ENCODE results near the gene ADAMTS17. TPM values are rescaled to one million over a fixed set of nuclear protein-coding genes. Genes with fewer than 3 reads are reported as not detected.

Gene ADAMTS17
- total and polyA plus RNA-seq, 2 experiments from 2014 or later = 3.7 to 4.4 TPM

DNA sequence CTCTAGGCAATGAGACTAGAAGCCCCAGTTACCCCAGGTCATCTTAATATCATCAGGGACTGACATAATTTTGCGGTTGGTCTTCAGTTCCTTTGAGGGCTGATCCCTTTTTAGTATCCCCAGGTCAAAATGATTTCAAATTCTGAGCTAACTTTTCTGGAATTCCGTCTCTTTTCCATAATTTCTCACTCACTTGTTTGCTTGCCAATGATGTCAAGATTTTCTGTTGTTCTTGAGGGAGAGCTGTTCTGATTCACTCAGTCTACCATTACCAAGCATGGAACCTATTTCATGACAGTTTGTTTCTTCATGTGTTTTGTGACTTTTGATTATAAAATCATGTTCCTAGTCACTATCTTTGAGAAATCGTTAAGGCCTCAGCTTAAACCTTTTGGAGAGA, 418.1 kb downstream of the ADAMTS17 start:
- peaks cover 2% of the 10 kb centered on the region for H3K4me1 ChIP-seq (ENCODE audit: insufficient read depth)
- no peaks in the 10 kb centered on the region for H3K79me2 ChIP-seq
- no peak overlapping the region for H3K4me3 ChIP-seq
- no peaks in the 10 kb centered on the region for H4K20me1 ChIP-seq (ENCODE audit: insufficient read depth, poor library complexity, severe bottlenecking)
- H3K9me3 ChIP-seq (ENCODE audit: low read depth) = no peaks in the 10 kb centered on the region
- TF ChIP-seq CTCF (IDR thresholded peaks at IDR 0.05; ENCODE audit: poor library complexity) = no peak
- DNase-seq (ENCODE audit: low spot score) = no peak
- no peaks in the 10 kb centered on the region for H3K9me2 ChIP-seq (replicated peaks; ENCODE audit: insufficient read depth)
- peaks cover 41% of the 10 kb centered on the region for H3K27me3 ChIP-seq
- no peaks in the 10 kb centered on the region for H3K36me3 ChIP-seq (replicated peaks; ENCODE audit: insufficient read depth, low read depth)
- H2AFZ ChIP-seq = no peak overlapping the region
- 83% methylated on average over 3 of the region's 3 CpGs for WGBS (ENCODE audit: low lambda C conversion rate, missing lambda C conversion rate)
- no peak overlapping the region for H3K4me2 ChIP-seq
- no peak overlapping the region for H3K27ac ChIP-seq

Small RNA genes within 50 kb of the gene (small RNA-seq; reads per million reads assigned to genes)
- gene RNA5SP402 = not detected

Other genes starting within 250 kb of the ADAMTS17 start
- 0.53 and 2.5 TPM in 2 replicates for gene CERS3, start 187.0 kb upstream of the ADAMTS17 start, total RNA-seq
- gene CERS3, start 187.0 kb upstream of the ADAMTS17 start, polyA plus RNA-seq = 0.47 TPM in 1 of 2 replicates, not detected in the other

All from hepatocyte (in vitro differentiated cells).